GM18858 (cell line): Measurements from ENCODE around the gene SEC63.

Experiments
- ATAC-seq: cut with Tn5 transposase; IDR thresholded peaks from one replicate; pipeline ENCODE4 v1.9.1; 2021; ENCODE audit not compliant: unreplicated experiment

The SEC63 gene

GRCh38 chr6:107820338-107821261 is 137.4 kb downstream of the SEC63 start:
- ATAC-seq, result no peak

GRCh38 chr6:107819964-107820337 is 138.1 kb downstream of the SEC63 start:
- ATAC-seq, result no peak

DNA sequence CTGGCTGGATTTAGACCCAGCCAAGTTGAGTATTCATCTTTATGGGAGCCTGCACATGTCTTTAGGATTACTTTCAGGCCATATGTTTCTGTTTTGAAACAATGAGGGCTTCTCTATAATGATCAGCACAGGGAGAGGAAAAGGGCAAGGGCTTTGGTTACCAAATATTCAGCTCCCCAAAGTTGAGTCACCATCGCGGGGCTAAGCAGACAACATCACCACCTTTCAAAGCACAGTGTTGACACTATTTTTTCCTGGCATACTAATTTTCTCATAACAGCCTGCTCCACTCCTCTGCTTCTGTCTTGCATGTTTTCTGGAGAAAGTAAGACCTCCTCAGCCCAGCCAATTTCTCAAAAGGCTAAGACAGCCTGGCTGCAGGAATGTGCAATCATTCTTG is 138.8 kb downstream of the SEC63 start:
- ATAC-seq, result no peak

- no peak for ATAC-seq
Measured at GRCh38 chr6:107818272-107818671, 139.7 kb downstream of the SEC63 start.

- no peak for ATAC-seq
Measured at GRCh38 chr6:107817784-107818183, 140.2 kb downstream of the SEC63 start.
